ENCODE data around the gene GNG7.

DNA sequence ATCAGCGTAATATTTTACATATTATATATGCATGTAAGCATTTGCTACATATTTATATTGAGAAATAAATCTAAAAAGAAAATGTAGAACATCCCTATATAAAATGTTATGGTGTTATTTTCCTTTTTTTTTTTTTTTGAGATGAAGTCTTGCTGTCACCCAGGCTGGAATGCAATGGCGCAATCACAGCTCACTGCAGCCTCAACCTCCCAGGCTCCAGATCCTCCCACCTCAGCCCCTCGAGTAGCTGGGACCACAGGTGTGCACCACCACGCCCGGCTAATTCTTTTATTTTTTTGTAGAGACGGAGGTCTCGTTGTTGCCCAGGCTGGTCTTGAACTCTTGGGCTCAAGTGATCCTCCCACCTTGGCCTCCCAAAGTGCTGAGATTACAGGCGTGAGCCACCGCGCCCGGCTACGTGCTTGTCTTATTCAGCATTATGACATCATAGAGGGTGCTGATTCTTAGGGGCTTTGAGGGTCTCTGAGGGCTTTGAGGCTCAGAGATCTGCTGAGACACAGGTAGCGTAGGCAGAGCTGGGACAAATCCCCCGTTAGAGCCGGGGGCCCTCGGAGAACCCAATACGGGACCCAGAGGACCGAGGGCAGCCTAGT lies 124.7 kb downstream of the GNG7 start:
- TF ChIP-seq, protein P1, sequence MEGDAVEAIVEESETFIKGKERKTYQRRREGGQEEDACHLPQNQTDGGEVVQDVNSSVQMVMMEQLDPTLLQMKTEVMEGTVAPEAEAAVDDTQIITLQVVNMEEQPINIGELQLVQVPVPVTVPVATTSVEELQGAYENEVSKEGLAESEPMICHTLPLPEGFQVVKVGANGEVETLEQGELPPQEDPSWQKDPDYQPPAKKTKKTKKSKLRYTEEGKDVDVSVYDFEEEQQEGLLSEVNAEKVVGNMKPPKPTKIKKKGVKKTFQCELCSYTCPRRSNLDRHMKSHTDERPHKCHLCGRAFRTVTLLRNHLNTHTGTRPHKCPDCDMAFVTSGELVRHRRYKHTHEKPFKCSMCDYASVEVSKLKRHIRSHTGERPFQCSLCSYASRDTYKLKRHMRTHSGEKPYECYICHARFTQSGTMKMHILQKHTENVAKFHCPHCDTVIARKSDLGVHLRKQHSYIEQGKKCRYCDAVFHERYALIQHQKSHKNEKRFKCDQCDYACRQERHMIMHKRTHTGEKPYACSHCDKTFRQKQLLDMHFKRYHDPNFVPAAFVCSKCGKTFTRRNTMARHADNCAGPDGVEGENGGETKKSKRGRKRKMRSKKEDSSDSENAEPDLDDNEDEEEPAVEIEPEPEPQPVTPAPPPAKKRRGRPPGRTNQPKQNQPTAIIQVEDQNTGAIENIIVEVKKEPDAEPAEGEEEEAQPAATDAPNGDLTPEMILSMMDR (conservative IDR thresholded peaks at IDR 0.05): no peak
- no peak for TF ChIP-seq ZFX (IDR thresholded peaks at IDR 0.05)

All from C4-2B (cell line).